ENCODE measurements around the gene ZNF774. TPM values are rescaled to one million over a fixed set of nuclear protein-coding genes. Genes with fewer than 3 reads are reported as not detected.
A peak's percentile ranks its signal among the peaks of the same experiment; 100 is the strongest.
"Not testable (repeated sequence)": the region's sequence is repeated elsewhere in the genome, so short reads cannot be mapped to it uniquely, and the experiment has no call there.

The ZNF774 gene
- total RNA-seq, 2 experiments from 2014 or later = 1.1 to 2.1 TPM

- H3K27me3 Mint-ChIP-seq = peaks cover 2% of the 10 kb centered on the region
- no peak overlapping the region for H3K27ac Mint-ChIP-seq
- H3K4me1 Mint-ChIP-seq = peaks cover 1% of the 10 kb centered on the region
- H3K36me3 Mint-ChIP-seq (ENCODE audit: low read depth) = no peaks in the 10 kb centered on the region
- ChIA-PET POLR2A (no interaction called here), CTCF (interaction anchor here (1.1 to 1.2 kb wide), 3 partner anchors 16 to 632 kb away, joined by 3 read pairs; no protein-coding TSS in a partner anchor)
- H3K4me3 Mint-ChIP-seq = no peak overlapping the region
- DNase-seq = no peak
- no peaks in the 10 kb centered on the region for H3K9me3 Mint-ChIP-seq
Measured at GRCh38 chr15:90325726-90326125, 26.4 kb upstream of the ZNF774 start.

- POLR2A ChIA-PET = no interaction called here
- no peak for DNase-seq
- H3K27me3 Mint-ChIP-seq = peaks cover 2% of the 10 kb centered on the region
- CTCF ChIA-PET = interaction anchor here (1.0 to 1.2 kb wide), 3 partner anchors 16 to 606 kb away, joined by 3 read pairs; partner anchors contain the start of gene HDDC3
- no peaks in the 10 kb centered on the region for H3K9me3 Mint-ChIP-seq
- no peak overlapping the region for H3K4me3 Mint-ChIP-seq
- H3K27ac Mint-ChIP-seq = no peak overlapping the region
- no peaks in the 10 kb centered on the region for H3K36me3 Mint-ChIP-seq (ENCODE audit: low read depth)
- H3K4me1 Mint-ChIP-seq = peaks cover 1% of the 10 kb centered on the region
Measured at GRCh38 chr15:90326441-90326840, 25.6 kb upstream of the ZNF774 start.

- H3K4me1 Mint-ChIP-seq = peaks cover 1% of the 10 kb centered on the region
- POLR2A ChIA-PET = no interaction called here
- no peak overlapping the region for H3K27ac Mint-ChIP-seq
- H3K9me3 Mint-ChIP-seq = no peaks in the 10 kb centered on the region
- no peaks in the 10 kb centered on the region for H3K36me3 Mint-ChIP-seq (ENCODE audit: low read depth)
- H3K27me3 Mint-ChIP-seq = peaks cover 2% of the 10 kb centered on the region
- CTCF ChIA-PET = interaction anchor here (0.9 kb wide), 1 partner anchor 26 kb away, joined by 4 read pairs; no protein-coding TSS in a partner anchor
- no peak overlapping the region for H3K4me3 Mint-ChIP-seq
- no peak for DNase-seq
Measured at GRCh38 chr15:90327311-90327710, 24.8 kb upstream of the ZNF774 start.

GRCh38 chr15:90334304-90334731 lies 17.8 kb upstream of the ZNF774 start:
- POLR2A ChIA-PET = no interaction called here
- Mint-ChIP-seq H3K4me1 (peaks cover 10% of the 10 kb centered on the region), H3K27ac (no peak overlapping the region), H3K27me3 (peaks cover 2% of the 10 kb centered on the region), H3K36me3 (ENCODE audit: low read depth) (no peaks in the 10 kb centered on the region), H3K9me3 (no peaks in the 10 kb centered on the region), H3K4me3 (no peak overlapping the region)
- no peak for DNase-seq
- CTCF ChIA-PET = interaction anchor here (0.6 to 1.5 kb wide), 2 partner anchors 9 kb away, joined by 3 read pairs; no protein-coding TSS in a partner anchor

GRCh38 chr15:90336705-90337141 lies 15.4 kb upstream of the ZNF774 start:
- peak; percentile 37 for DNase-seq
- H3K36me3 Mint-ChIP-seq (ENCODE audit: low read depth) = no peaks in the 10 kb centered on the region
- peak overlapping the region; percentile 27 for H3K27ac Mint-ChIP-seq
- H3K4me1 Mint-ChIP-seq = peaks cover 10% of the 10 kb centered on the region
- no peak overlapping the region for H3K4me3 Mint-ChIP-seq
- H3K27me3 Mint-ChIP-seq = no peaks in the 10 kb centered on the region
- ChIA-PET POLR2A (no interaction called here), CTCF (interaction anchor here (0.6 to 2.9 kb wide), 3 partner anchors 17 to 49 kb away, joined by 4 to 13 read pairs (median 5); no protein-coding TSS in a partner anchor)
- no peaks in the 10 kb centered on the region for H3K9me3 Mint-ChIP-seq

- Mint-ChIP-seq H3K4me3 (no peak overlapping the region), H3K27me3 (no peaks in the 10 kb centered on the region), H3K4me1 (peaks cover 10% of the 10 kb centered on the region), H3K9me3 (no peaks in the 10 kb centered on the region), H3K27ac (peak overlapping the region; percentile 27), H3K36me3 (ENCODE audit: low read depth) (no peaks in the 10 kb centered on the region)
- ChIA-PET CTCF (interaction anchor here (0.6 to 2.9 kb wide), 4 partner anchors 15 to 49 kb away, joined by 3 to 13 read pairs (median 4); partner anchors contain the start of gene ZNF774), POLR2A (no interaction called here)
- DNase-seq = no peak
Measured at GRCh38 chr15:90337256-90337655, 14.8 kb upstream of the ZNF774 start.

- Mint-ChIP-seq H3K27me3 (no peaks in the 10 kb centered on the region), H3K27ac (no peak overlapping the region), H3K36me3 (ENCODE audit: low read depth) (no peaks in the 10 kb centered on the region), H3K4me1 (peaks cover 18% of the 10 kb centered on the region), H3K9me3 (no peaks in the 10 kb centered on the region), H3K4me3 (no peak overlapping the region)
- no peak for DNase-seq
- POLR2A ChIA-PET = no interaction called here
- CTCF ChIA-PET = no interaction called here
Measured at GRCh38 chr15:90338532-90338931, 13.6 kb upstream of the ZNF774 start.

GRCh38 chr15:90340345-90340744 lies 11.7 kb upstream of the ZNF774 start:
- H3K4me1 Mint-ChIP-seq = peaks cover 18% of the 10 kb centered on the region
- H3K9me3 Mint-ChIP-seq = no peaks in the 10 kb centered on the region
- no peak overlapping the region for H3K4me3 Mint-ChIP-seq
- H3K36me3 Mint-ChIP-seq (ENCODE audit: low read depth) = no peaks in the 10 kb centered on the region
- no peak for DNase-seq
- CTCF ChIA-PET = interaction anchor here (0.5 to 1.4 kb wide), 4 partner anchors 12 to 44 kb away, joined by 3 to 7 read pairs (median 3); partner anchors contain the start of gene ZNF774
- no peak overlapping the region for H3K27ac Mint-ChIP-seq
- POLR2A ChIA-PET = no interaction called here
- no peaks in the 10 kb centered on the region for H3K27me3 Mint-ChIP-seq

- CTCF ChIA-PET = interaction anchor here (0.6 to 1.6 kb wide), 2 partner anchors 9 to 23 kb away, joined by 3 to 5 read pairs; no protein-coding TSS in a partner anchor
- Mint-ChIP-seq H3K9me3 (no peaks in the 10 kb centered on the region), H3K27ac (peak overlapping the region; percentile 25), H3K4me1 (peaks cover 8% of the 10 kb centered on the region), H3K4me3 (no peak overlapping the region), H3K27me3 (no peaks in the 10 kb centered on the region), H3K36me3 (ENCODE audit: low read depth) (no peaks in the 10 kb centered on the region)
- no peak for DNase-seq
- POLR2A ChIA-PET = no interaction called here
Measured at GRCh38 chr15:90343302-90343790, 8.7 kb upstream of the ZNF774 start.

- H3K27ac Mint-ChIP-seq = peak overlapping the region; percentile 7
- H3K36me3 Mint-ChIP-seq (ENCODE audit: low read depth) = no peaks in the 10 kb centered on the region
- no peak overlapping the region for H3K4me3 Mint-ChIP-seq
- peaks cover 8% of the 10 kb centered on the region for H3K4me1 Mint-ChIP-seq
- H3K9me3 Mint-ChIP-seq = no peaks in the 10 kb centered on the region
- no peaks in the 10 kb centered on the region for H3K27me3 Mint-ChIP-seq
- ChIA-PET POLR2A (no interaction called here), CTCF (interaction anchor here (0.8 to 1.3 kb wide), 3 partner anchors 13 to 104 kb away, joined by 3 to 4 read pairs (median 3); no protein-coding TSS in a partner anchor)
- DNase-seq = no peak
Measured at GRCh38 chr15:90344662-90345061, 7.4 kb upstream of the ZNF774 start.

- Mint-ChIP-seq H3K4me1 (peaks cover 14% of the 10 kb centered on the region), H3K9me3 (no peaks in the 10 kb centered on the region), H3K4me3 (no peak overlapping the region), H3K36me3 (ENCODE audit: low read depth) (no peaks in the 10 kb centered on the region), H3K27me3 (no peaks in the 10 kb centered on the region), H3K27ac (no peak overlapping the region)
- CTCF ChIA-PET = interaction anchor here (1.0 to 1.3 kb wide), 2 partner anchors 15 to 102 kb away, joined by 3 to 4 read pairs; no protein-coding TSS in a partner anchor
- no peak for DNase-seq
- POLR2A ChIA-PET = interaction anchor here (0.6 kb wide), 1 partner anchor 351 kb away, joined by 4 read pairs; no protein-coding TSS in a partner anchor
Measured at GRCh38 chr15:90345857-90346256, 6.2 kb upstream of the ZNF774 start.

GRCh38 chr15:90347431-90348065 lies 4.5 kb upstream of the ZNF774 start:
- POLR2A ChIA-PET; DNase-seq; H3K27ac Mint-ChIP-seq; H3K36me3 Mint-ChIP-seq (ENCODE audit: low read depth); H3K27me3 Mint-ChIP-seq; H3K4me3 Mint-ChIP-seq; H3K9me3 Mint-ChIP-seq: not testable (repeated sequence)
- H3K4me1 Mint-ChIP-seq = peaks cover 24% of the 10 kb centered on the region
- CTCF ChIA-PET = interaction anchor here (0.5 kb wide), 1 partner anchor 288 kb away, joined by 3 read pairs; no protein-coding TSS in a partner anchor

- Mint-ChIP-seq H3K27ac (no peak overlapping the region), H3K4me3 (no peak overlapping the region), H3K36me3 (ENCODE audit: low read depth) (no peaks in the 10 kb centered on the region), H3K4me1 (peaks cover 20% of the 10 kb centered on the region), H3K9me3 (no peaks in the 10 kb centered on the region), H3K27me3 (no peaks in the 10 kb centered on the region)
- ChIA-PET CTCF (interaction anchor here (0.5 kb wide), 1 partner anchor 287 kb away, joined by 3 read pairs; no protein-coding TSS in a partner anchor), POLR2A (no interaction called here)
- DNase-seq = no peak
Measured at GRCh38 chr15:90348456-90348855, 3.6 kb upstream of the ZNF774 start.

Data from activated CD4-positive, alpha-beta T cell treated with anti-CD3 and anti-CD28 coated beads, Interleukin-2, amount 10 ng/mL, durations not matched to agents 7 days and 5 days (primary cell).